Dermis blood vessel endothelial cell (primary cell): ENCODE measurements around the gene IFT20. TPM values are rescaled to one million over a fixed set of nuclear protein-coding genes. Genes with fewer than 3 reads are reported as not detected.

Experiments used
- DNase-seq: peaks from one replicate; pipeline ENCODE4 v3.0.0; 2010
- total RNA-seq: library from RNA; depleted of rRNA; stranded (reverse); fragments of >200 nt; gene quantifications from 2 replicates; pipeline ENCODE4 v1.2.3, GENCODE V29; 2014

The IFT20 gene
- total RNA-seq, 1 donor from 2014 or later: 61.4 TPM

DNA sequence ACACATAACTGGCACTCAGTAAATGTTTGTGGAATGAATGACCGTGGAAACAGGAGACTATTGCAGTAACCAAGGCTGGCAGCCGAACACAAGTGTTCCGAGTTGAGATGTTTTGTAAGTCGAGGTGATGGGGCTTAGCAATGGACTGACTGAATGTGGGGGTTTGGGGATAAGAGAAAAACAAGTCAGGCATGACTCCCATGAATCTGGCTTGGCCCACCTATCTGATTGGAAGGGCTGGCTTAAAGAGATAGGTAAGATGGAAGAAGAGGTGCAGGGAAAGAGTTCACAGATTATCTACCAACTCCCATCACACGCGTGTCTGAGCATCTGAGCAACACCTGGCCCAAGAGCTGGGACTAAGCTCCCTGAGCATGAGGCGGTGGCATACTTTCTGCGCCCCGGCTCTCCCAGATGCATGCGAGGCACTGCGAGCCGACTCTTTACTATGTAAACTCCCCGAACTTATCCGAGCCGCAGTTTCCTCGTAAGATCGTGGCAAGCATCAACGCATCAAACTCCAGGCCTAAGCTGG, 539 bp downstream of the IFT20 start:
- DNase-seq: no peak

DNA sequence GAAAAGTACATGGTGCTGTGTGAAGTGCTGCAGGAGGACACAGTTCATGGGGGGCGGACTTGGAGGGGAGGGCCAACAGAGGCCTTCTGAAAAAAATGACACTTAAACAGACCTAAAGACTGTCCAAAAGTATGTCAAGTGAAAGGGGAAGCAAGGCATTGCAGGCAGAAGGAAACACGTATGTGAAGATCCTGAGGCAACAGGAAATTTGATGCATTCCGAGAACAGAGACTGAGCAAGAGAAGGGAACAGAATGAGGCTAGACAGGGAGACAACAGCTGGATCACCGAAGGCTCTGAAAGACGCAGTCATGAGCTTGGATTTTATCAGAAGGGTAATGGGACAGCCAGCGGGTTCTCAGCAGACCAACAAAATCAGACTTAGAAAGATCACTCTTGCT, 1.1 kb downstream of the IFT20 start:
- peak; percentile 56 for DNase-seq

GRCh38 chr17:28333083-28333746, 2.1 kb downstream of the IFT20 start:
- no peak for DNase-seq

DNA sequence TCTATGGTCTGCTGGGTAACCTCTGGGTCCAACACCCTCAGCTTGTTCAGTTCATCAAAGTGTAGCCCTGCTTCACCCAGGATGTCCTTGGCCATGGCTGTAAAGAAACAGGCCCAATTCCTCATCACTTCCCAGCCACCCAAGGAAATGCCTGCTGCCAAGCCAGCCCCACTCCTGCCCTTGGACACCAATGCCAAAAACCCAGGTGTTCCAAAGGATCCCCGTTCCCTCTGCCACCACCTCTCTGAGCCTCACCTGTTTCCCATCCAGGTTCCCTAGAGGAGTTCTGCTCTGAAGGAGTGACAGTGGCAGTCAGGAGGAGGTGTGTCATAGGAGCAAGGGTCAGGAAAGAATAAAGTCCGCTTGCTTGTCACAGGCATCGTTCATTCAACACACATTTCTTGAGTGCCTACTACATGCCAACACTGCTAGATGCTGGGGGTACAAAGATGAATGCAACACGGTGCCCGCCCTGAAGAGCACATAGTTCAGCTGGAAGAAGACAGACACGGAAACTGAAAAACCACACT, 3.3 kb downstream of the IFT20 start:
- DNase-seq: no peak

GRCh38 chr17:28330671-28331070, 4.6 kb downstream of the IFT20 start:
- no peak for DNase-seq

DNA sequence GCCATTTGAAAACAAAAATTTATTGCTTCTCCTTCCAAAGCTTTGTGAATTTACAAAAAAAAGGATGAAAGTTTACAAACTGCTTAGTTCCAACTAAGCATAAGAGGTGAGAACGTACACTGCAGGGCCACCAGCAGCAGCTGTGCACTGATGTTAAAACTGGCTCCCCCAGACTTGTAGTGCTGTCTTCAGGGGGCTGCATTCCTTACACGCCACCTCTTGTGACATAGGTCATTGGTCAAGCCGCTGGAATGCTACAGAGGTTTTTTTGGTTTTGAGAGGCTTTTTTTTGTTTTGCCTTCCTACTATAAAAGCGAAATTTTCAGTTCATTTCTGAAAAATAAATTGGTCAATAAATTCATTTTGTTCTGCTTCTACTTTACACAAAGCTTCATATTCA, 6.9 kb downstream of the IFT20 start:
- no peak for DNase-seq

- DNase-seq: no peak
Observed at GRCh38 chr17:28327709-28328108, 7.6 kb downstream of the IFT20 start.

- no peak for DNase-seq
Observed at GRCh38 chr17:28327031-28327607, 8.2 kb downstream of the IFT20 start.

GRCh38 chr17:28326114-28326513, 9.2 kb downstream of the IFT20 start:
- DNase-seq: no peak

- no peak for DNase-seq
Observed at GRCh38 chr17:28325211-28325610, 10.1 kb downstream of the IFT20 start.

DNA sequence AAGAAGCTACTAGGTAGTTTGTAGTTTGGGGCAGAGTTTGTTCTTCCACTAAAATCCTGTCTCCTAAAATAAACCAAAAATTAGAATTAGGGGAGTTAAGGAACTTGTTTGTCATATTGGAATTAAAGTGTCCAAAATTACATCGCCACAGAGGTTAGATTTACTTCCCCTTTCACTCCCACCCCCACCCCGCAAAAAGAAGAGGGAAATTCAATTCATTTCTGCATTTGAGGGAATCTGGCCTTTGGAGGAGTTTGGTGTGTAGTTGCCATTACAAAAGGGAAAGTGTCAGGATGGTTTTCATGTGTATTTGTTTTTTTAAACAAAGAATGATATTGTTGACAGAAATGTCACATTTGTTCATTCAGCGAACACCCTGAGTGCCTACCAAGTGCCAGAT, 10.5 kb downstream of the IFT20 start:
- DNase-seq: no peak

- no peak for DNase-seq
Observed at GRCh38 chr17:28324267-28324745, 11.0 kb downstream of the IFT20 start.

GRCh38 chr17:28320215-28321061, 14.8 kb downstream of the IFT20 start:
- no peak for DNase-seq

DNA sequence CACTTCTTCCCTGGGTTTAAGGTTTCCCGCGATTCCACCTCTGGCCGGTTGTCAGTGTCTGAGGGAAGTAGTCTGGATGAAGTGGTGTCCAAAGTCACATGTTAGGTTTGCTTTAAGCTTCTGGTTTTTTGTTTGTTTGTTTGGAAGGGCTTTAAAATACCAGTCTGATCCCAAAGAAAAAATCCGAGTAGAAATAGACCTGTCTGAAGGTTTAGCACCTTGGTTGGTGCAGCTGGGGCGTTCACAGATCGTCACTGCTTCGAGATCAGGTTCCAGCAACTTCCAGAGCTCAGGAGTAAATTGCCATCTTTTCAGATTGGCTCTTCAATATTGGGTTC, 15.7 kb downstream of the IFT20 start:
- no peak for DNase-seq

DNA sequence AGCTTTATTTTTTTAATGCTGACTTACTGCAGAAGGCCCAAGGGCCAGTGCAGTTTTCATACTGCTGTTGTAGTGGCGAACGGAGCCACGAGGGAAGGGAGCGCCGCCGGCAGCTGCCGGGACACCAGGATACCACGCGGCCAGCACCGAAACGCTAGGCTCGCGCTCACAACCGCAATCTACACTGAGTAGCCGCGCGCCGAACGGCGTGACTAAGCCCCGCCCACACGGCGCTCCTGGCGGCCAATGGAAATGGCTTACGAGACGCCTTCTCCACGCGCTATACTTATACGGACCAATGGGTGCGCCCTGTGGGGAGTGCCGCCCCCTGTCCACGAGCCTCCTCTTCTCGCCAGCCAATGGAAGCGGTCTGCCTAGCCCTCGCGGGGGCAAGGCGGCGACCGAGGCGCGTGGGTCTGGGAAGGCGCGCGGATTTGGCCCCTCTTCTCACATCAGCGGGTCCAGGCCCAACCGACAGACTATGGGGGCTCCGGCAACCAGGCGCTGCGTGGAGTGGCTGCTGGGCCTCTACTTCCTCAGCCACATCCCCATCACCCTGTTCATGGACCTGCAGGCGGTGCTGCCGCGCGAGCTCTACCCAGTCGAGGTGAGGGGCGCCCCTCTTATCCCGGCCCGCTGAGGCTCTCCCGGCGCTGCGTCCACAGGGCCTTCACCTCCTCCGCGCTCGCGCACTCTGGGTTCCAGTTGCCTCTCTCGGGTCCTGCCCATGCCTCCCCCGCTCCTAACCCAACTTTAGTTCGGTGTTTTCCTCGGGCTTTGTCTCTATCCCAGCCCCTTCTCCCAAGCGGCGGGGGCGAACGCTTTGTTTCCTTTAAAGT, 16.3 kb downstream of the IFT20 start, which contains the start of gene TMEM97:
Gene TMEM97 (plus strand): TSS at position 442 of the 839 bp plus-strand sequence. CDS start 40 bp downstream, at position 482.
- DNase-seq: peak; percentile 98

DNA sequence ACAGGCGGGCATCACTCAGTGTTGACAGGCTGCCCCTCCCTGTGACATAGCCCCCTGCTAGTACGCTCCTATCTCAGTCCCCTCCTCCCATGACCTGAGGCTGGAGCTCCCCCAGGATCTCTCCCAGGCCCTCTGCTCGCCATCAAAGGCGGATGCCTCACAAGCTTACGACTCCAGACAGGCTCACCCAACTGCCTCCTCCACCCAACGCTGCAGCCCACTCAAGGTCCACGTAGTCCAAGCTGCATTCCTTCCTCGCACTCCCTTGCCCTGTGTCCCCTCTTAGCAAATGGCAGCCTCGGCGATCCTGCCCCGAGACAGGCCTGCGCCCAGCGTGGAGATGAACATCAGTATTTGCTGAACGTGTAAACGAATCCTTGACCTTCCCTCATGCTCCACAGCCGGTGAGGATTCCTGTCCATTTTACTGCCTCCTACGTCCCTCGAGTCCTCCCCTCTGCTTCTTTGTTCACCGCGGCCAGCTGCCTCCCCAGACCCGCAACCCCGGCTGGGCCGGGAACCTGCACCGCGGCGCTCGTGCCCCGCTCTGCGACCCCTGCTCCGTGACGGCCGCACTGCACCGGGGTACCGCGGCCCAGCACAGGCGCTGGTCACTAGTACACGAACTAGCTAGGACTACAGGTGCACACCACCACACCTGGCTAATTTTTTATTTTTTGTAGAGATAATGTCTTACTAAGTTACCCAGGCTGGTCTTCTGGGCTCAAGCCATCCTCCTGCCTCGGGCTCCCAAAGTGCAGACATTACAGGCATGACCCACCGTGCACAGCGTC, 17.1 kb downstream of the IFT20 start:
- DNase-seq: no peak

DNA sequence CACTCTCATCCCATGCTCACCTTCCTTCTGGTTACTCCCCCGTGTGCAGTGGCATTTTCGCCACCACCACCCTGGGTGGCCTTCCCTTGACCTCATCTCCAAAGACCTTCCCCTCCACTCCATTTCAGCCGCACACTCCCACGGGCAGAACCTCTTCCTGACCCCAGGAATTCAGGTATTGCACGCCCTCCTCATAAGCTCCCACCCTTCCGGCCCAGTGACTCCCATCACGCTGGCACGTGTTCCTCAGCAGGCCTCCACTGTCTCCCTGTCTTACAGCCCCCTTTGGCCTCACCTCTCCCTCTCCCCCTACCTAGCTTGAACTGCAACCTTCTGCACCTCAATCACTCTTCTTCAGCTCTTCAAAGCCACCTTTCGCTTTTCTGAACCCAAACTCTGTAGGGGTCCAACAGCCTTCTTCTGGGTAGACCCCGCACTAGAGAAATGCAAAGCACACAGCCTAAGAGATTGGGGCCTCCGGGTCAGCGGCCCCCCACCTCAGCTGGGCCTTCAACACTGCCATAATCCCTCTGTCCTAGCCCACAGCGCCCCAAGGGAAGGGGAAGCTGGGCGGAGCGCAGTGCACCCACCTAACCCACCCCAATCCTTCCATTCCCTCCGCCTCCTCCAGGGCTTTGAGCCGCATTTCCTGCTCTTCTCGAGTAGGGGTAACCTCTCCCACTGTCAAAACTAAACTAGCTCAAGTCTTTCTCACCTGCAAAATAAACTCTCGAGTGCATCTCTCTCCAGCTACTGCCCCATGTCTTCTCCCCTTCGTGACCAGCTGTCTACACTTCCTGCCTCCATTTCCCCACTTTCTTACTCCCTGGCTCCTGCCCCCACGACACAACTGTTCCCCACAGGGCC, 17.9 kb downstream of the IFT20 start:
- DNase-seq: no peak

DNA sequence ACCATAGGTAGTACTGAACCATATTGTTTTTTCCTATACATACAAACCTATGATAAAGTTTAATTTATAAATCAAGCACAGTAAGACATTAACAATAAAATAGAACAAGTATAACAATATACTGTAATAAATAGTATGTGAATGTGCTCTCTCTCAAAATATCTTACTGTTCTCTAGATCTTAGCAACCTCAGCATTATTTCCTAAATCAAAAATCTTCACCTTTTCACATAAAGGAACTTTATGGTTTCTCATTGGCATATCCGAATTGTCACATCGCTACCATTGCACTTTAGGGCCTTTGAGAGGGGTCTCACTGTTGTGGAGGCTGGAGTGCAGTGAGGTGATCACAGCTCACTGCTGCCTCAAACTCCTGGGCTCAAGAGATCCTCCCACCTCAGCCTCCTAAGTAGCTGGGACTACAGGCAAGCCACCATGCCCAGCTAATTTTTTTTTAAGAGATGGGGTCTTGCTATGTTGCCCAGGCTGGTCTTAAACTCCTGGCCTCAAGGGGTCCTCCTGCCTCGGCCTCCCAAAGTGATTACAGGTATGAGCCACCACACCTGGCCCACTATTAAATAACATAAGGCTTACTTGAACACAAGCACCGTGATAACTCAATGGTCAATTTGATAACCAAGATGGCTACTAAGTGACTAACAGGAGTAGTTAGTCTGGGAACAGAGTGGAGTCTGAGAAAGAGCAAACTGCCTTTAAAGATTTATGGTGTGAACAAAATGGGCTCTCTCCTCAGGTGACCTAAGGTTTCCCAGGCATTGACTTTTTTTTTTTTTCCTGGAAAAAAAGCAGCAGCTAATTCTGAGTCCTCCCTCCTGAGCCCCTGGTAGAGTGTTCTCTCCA, 19.2 kb downstream of the IFT20 start:
- no peak for DNase-seq

DNA sequence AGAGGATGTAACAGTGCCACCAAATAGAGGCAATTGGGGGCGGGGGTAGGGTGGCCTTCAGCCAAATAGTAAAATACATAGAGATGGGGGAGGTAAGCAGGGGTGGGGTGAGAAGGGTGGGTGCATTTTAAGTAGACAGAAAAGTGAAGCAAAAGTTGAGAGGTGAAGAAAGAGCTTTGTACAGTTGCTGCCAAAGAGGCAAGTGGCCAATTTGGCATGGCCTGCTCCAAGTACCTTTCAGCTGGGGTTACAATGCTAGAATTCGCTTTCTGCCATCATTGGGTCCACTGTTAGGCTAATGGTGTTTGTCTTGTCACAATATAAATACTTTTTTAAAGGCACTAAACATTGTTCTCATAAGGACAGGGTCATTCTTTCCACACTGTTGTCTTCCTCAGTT, 21.4 kb downstream of the IFT20 start:
- DNase-seq: no peak
